Tibial nerve (tissue), 3 donors: ENCODE results near the gene FBL.

ENCODE experiments used
- EP300 ChIP-seq, 2 donors: sonication (generic); formaldehyde crosslinking; IDR thresholded peaks; one replicate each; pipeline ENCODE4 v1.6.1; 2017; ENCODE audit warnings: antibody characterized with exemption in 2 of 2, mild to moderate bottlenecking in 1 of 2
- POLR2A ChIP-seq, 2 donors: fragments of 450-650 bp; IDR thresholded peaks; one replicate each; pipeline ENCODE4 v1.6.1; 2017; ENCODE audit warnings: antibody characterized with exemption in 2 of 2, mild to moderate bottlenecking in 2 of 2, moderate library complexity in 2 of 2

DNA sequence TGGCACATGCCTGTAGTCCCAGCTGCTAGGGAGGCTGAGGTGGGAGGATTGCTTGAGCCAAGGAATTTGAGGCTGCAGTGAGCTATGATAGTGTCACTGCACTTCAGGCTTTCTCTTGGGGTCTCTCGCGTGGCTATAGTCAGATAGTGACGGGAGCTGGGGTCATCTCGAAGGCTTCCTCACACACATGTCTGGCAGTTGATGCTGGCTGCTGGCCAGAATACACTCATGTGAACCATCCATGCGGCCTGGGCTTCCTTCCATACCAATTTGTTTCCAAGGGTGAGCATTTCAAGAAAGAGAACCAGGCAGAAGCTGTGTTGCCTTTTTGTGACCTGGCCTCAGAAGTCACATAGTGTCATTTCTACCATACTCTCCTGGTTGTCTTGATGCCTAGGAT, 41.1 kb downstream of the FBL start:
- TF ChIP-seq POLR2A (IDR thresholded peaks at IDR 0.05) (no peak), EP300 (IDR thresholded peaks at IDR 0.05) (no peak)
